ENCODE results near the gene TMPRSS11E.
"Not testable (repeated sequence)": the region's sequence is repeated elsewhere in the genome, so short reads cannot be mapped to it uniquely, and the experiment has no call there.

TMPRSS11E gene

GRCh38 chr4:68463796-68464195, 16.5 kb downstream of the TMPRSS11E start:
- no peak for DNase-seq

GRCh38 chr4:68465058-68465457, 17.8 kb downstream of the TMPRSS11E start:
- no peak for DNase-seq

GRCh38 chr4:68466185-68466584, 18.9 kb downstream of the TMPRSS11E start:
- no peak for DNase-seq

GRCh38 chr4:68466751-68467150, 19.5 kb downstream of the TMPRSS11E start:
- no peak for DNase-seq

GRCh38 chr4:68469482-68469881, 22.2 kb downstream of the TMPRSS11E start:
- no peak for DNase-seq

- DNase-seq, result no peak
Measured at GRCh38 chr4:68476191-68476590, 28.9 kb downstream of the TMPRSS11E start.

- DNase-seq, result no peak
Measured at GRCh38 chr4:68489338-68489737, 42.1 kb downstream of the TMPRSS11E start.

- DNase-seq, result no peak
Measured at GRCh38 chr4:68490826-68491457, 43.7 kb downstream of the TMPRSS11E start.

GRCh38 chr4:68494688-68495087, 47.4 kb downstream of the TMPRSS11E start:
- DNase-seq, result no peak

- peak; percentile 19 for DNase-seq
Measured at GRCh38 chr4:68498413-68499007, 51.2 kb downstream of the TMPRSS11E start.

- DNase-seq, result no peak
Measured at GRCh38 chr4:68499021-68499420, 51.8 kb downstream of the TMPRSS11E start.

- DNase-seq, result not testable (repeated sequence)
Measured at GRCh38 chr4:68503462-68503861, 56.2 kb downstream of the TMPRSS11E start.

- DNase-seq, result not testable (repeated sequence)
Measured at GRCh38 chr4:68504836-68505235, 57.6 kb downstream of the TMPRSS11E start.

GRCh38 chr4:68505452-68505851, 58.2 kb downstream of the TMPRSS11E start:
- DNase-seq, result not testable (repeated sequence)

- no peak for DNase-seq
Measured at GRCh38 chr4:68518889-68519288, 71.6 kb downstream of the TMPRSS11E start.

GRCh38 chr4:68520985-68521384, 73.7 kb downstream of the TMPRSS11E start:
- DNase-seq, result no peak

GRCh38 chr4:68522232-68522631, 75.0 kb downstream of the TMPRSS11E start:
- not testable (repeated sequence) for DNase-seq

- DNase-seq, result no peak
Measured at GRCh38 chr4:68535974-68536373, 88.7 kb downstream of the TMPRSS11E start.

- DNase-seq, result no peak
Measured at GRCh38 chr4:68536375-68536774, 89.1 kb downstream of the TMPRSS11E start.

GRCh38 chr4:68542742-68543141, 95.5 kb downstream of the TMPRSS11E start:
- DNase-seq, result not testable (repeated sequence)

Measured in activated CD4-positive, alpha-beta T cell treated with anti-CD3 and anti-CD28 coated beads for 1 hour (primary cell).